H1 (cell line): ENCODE data around the gene INTS15. TPM values are rescaled to one million over a fixed set of nuclear protein-coding genes. Genes with fewer than 3 reads are reported as not detected.

ENCODE experiments used
- CTCF ChIA-PET: fragments of 300-600 bp; sonication (Branson Sonifier 250); formaldehyde crosslinking; loops from one replicate; lab custom pipeline; 2021; ENCODE audit not compliant: partially characterized antibody; lab: Charles Lee
- POLR2A ChIA-PET: fragments of 300-600 bp; sonication (Branson Sonifier 250); formaldehyde crosslinking; loops from one replicate; lab custom pipeline; 2021; ENCODE audit warnings: inconsistent platforms; ENCODE audit not compliant: partially characterized antibody; lab: Charles Lee
- DNase-seq, 2 experiments: peaks; one replicate each; pipeline versions ENCODE4 v3.0.0 to v3.0.0-alpha.2; 2010 to 2022; ENCODE audit warnings: low spot score in 2 of 2, low read depth in 1 of 2, mixed read lengths in 1 of 2
- FAIRE-seq: peaks from 2 replicates; lab custom pipeline; 2011; peaks lifted over from hg19 to GRCh38; lab: Jason Lieb, UNC
- H2AFZ ChIP-seq: 2 replicates; pipeline ENCODE4 v1.8.1; 2012; ENCODE audit warnings: low read length, inconsistent platforms
- H2AK5ac ChIP-seq: 2 replicates; pipeline ENCODE4 v1.6.1; 2013; ENCODE audit warnings: low read depth, low read length
- H2BK120ac ChIP-seq: replicated peaks from 2 replicates; pipeline ENCODE3; 2013; ENCODE audit warnings: low read depth, low read length, inconsistent platforms
- H2BK12ac ChIP-seq: 2 replicates; pipeline ENCODE4 v1.6.1; 2013; ENCODE audit warnings: low read depth, low read length
- H2BK15ac ChIP-seq: 2 replicates; pipeline ENCODE4 v1.6.1; 2013; ENCODE audit warnings: low read length
- H2BK20ac ChIP-seq: 2 replicates; pipeline ENCODE4 v1.6.1; 2013; ENCODE audit warnings: low read length
- H2BK5ac ChIP-seq: 2 replicates; pipeline ENCODE4 v1.6.1; 2013; ENCODE audit warnings: low read depth, low read length
- H3K14ac ChIP-seq: 2 replicates; pipeline ENCODE4 v1.6.1; 2013; ENCODE audit warnings: inconsistent platforms; ENCODE audit not compliant: insufficient read length
- H3K18ac ChIP-seq: 2 replicates; pipeline ENCODE4 v1.6.1; 2013; ENCODE audit warnings: low read length; ENCODE audit errors: extremely low read depth
- H3K23ac ChIP-seq: 2 replicates; pipeline ENCODE4 v1.6.1; 2013; ENCODE audit warnings: inconsistent platforms; ENCODE audit not compliant: insufficient read length
- H3K23me2 ChIP-seq: 2 replicates; pipeline ENCODE4 v1.6.1; 2013; ENCODE audit warnings: low read depth, low read length
- H3K27ac ChIP-seq: 2 replicates; pipeline ENCODE4 v1.6.1; 2011; ENCODE audit warnings: low read depth, low read length, inconsistent platforms
- H3K27me3 ChIP-seq, 4 experiments: replicated peaks in 1 of 4; 1 replicate in 1 of 4; 2 replicates in 3 of 4; pipeline versions ENCODE4 v1.6.1 to v1.8.1; 2011 to 2013; ENCODE audit warnings: low read length in 3 of 4, mild to moderate bottlenecking in 3 of 4, inconsistent platforms in 2 of 4, mixed read lengths in 2 of 4, moderate library complexity in 1 of 4; ENCODE audit not compliant: control insufficient read depth in 3 of 4, insufficient read depth in 3 of 4; ENCODE audit errors: extremely low read depth in 1 of 4
- H3K36me3 ChIP-seq, 4 experiments: 2 replicates each; pipeline versions ENCODE4 v1.6.1 to v1.8.1; 2011 to 2013; ENCODE audit warnings: mild to moderate bottlenecking in 4 of 4, low read length in 3 of 4, moderate library complexity in 2 of 4, control low read depth in 1 of 4, inconsistent platforms in 1 of 4; ENCODE audit not compliant: insufficient read depth in 4 of 4, control insufficient read depth in 2 of 4
- H3K4ac ChIP-seq: replicated peaks from 2 replicates; pipeline ENCODE3; 2013; ENCODE audit warnings: low read length, low read depth, mixed read lengths, inconsistent platforms; ENCODE audit not compliant: insufficient read length
- H3K4me1 ChIP-seq, 4 experiments: replicated peaks in 1 of 4; 1 replicate in 1 of 4; 2 replicates in 3 of 4; pipeline versions ENCODE4 v1.6.1 to v1.8.1; 2011 to 2013; ENCODE audit warnings: low read length in 3 of 4, inconsistent platforms in 2 of 4, mixed read lengths in 1 of 4; ENCODE audit not compliant: insufficient read depth in 4 of 4, control insufficient read depth in 3 of 4
- H3K4me2 ChIP-seq, 2 experiments: 2 replicates each; pipeline versions ENCODE4 v1.6.1 to v1.8.1; 2011 to 2013; ENCODE audit warnings: low read depth in 2 of 2, low read length in 2 of 2, control low read depth in 1 of 2, inconsistent platforms in 1 of 2, mild to moderate bottlenecking in 1 of 2; ENCODE audit not compliant: insufficient read depth in 1 of 2
- H3K4me3 ChIP-seq, 4 experiments: fragments of 200-600, 300-600 bp in 1 of 4; sonication (generic), shearing (Covaris generic), sonication (Bioruptor Twin) in 1 of 4; 2 replicates each; pipeline versions ENCODE4 v1.5.1 to v1.8.1; 2011 to 2016; ENCODE audit warnings: low read length in 4 of 4, low read depth in 3 of 4, control low read depth in 2 of 4, inconsistent platforms in 2 of 4, mild to moderate bottlenecking in 2 of 4, mixed read lengths in 1 of 4, moderate library complexity in 1 of 4; ENCODE audit not compliant: insufficient read depth in 2 of 4; ENCODE audit errors: extremely low read depth in 1 of 4
- H3K56ac ChIP-seq: replicated peaks from 2 replicates; pipeline ENCODE3; 2013; ENCODE audit warnings: low read depth, mild to moderate bottlenecking, mixed read lengths, low read length, inconsistent platforms; ENCODE audit not compliant: insufficient read length
- H3K79me1 ChIP-seq: 2 replicates; pipeline ENCODE4 v1.6.1; 2013; ENCODE audit warnings: low read depth, low read length, control low read depth
- H3K79me2 ChIP-seq, 2 experiments: 2 replicates each; pipeline versions ENCODE4 v1.6.1 to v1.8.1; 2012 to 2013; ENCODE audit warnings: low read length in 2 of 2, mild to moderate bottlenecking in 2 of 2, inconsistent platforms in 1 of 2; ENCODE audit not compliant: insufficient read depth in 2 of 2, control insufficient read depth in 1 of 2
- H3K9ac ChIP-seq, 4 experiments: replicated peaks in 1 of 4; 1 replicate in 1 of 4; 2 replicates in 3 of 4; pipeline versions ENCODE4 v1.6.1 to v1.8.1; 2011 to 2013; ENCODE audit warnings: low read depth in 3 of 4, low read length in 3 of 4, control low read depth in 2 of 4, mild to moderate bottlenecking in 2 of 4, moderate library complexity in 2 of 4, inconsistent platforms in 1 of 4; ENCODE audit errors: extremely low read depth in 1 of 4
- H3K9me3 ChIP-seq, 2 experiments: 2 replicates each; pipeline versions ENCODE4 v1.6.1 to v1.8.1; 2012 to 2013; ENCODE audit warnings: mild to moderate bottlenecking in 2 of 2, moderate library complexity in 2 of 2, control low read depth in 1 of 2, inconsistent platforms in 1 of 2, low read depth in 1 of 2, low read length in 1 of 2, mixed read lengths in 1 of 2; ENCODE audit not compliant: insufficient read depth in 2 of 2
- H4K20me1 ChIP-seq, 2 experiments: replicated peaks in 1 of 2; 2 replicates each; pipeline versions ENCODE3 to v1.8.1; 2011 to 2013; ENCODE audit warnings: inconsistent platforms in 2 of 2, low read length in 2 of 2, mild to moderate bottlenecking in 1 of 2; ENCODE audit not compliant: insufficient read depth in 2 of 2, control insufficient read depth in 1 of 2
- H4K5ac ChIP-seq: 2 replicates; pipeline ENCODE4 v1.6.1; 2013; ENCODE audit warnings: low read length, low read depth, mixed read lengths, inconsistent platforms; ENCODE audit not compliant: insufficient read length
- H4K8ac ChIP-seq: 2 replicates; pipeline ENCODE4 v1.8.0; 2013; ENCODE audit warnings: mild to moderate bottlenecking, moderate library complexity, low read length, inconsistent platforms; ENCODE audit not compliant: insufficient read depth; ENCODE audit errors: extremely low read depth
- H4K91ac ChIP-seq: replicated peaks from 2 replicates; pipeline ENCODE3; 2013; ENCODE audit warnings: low read length, mixed read lengths, inconsistent platforms; ENCODE audit not compliant: insufficient read length
- BACH1 ChIP-seq: IDR thresholded peaks from 2 replicates; pipeline ENCODE4 v1.6.1; 2012; ENCODE audit warnings: low read length, improper control_type of control experiment
- EGR1 ChIP-seq: IDR thresholded peaks from 2 replicates; pipeline ENCODE4 v1.6.1; 2011; ENCODE audit warnings: low read depth, low read length, borderline replicate concordance
- POU5F1 ChIP-seq: IDR thresholded peaks from 2 replicates; pipeline ENCODE4 v1.6.1; 2011; ENCODE audit warnings: low read depth, mild to moderate bottlenecking, low read length, moderate library complexity
- RBBP5 ChIP-seq: IDR thresholded peaks from 2 replicates; pipeline ENCODE4 v1.7.1; 2012; ENCODE audit warnings: low read depth, mild to moderate bottlenecking, inconsistent platforms, low read length, moderate library complexity, borderline replicate concordance
- RXRA ChIP-seq: IDR thresholded peaks from 2 replicates; pipeline ENCODE4 v1.6.1; 2011; ENCODE audit warnings: low read depth, mild to moderate bottlenecking, low read length, moderate library complexity; ENCODE audit not compliant: insufficient read depth
- TAF7 ChIP-seq: optimal IDR thresholded peaks from 2 replicates; pipeline ENCODE3; 2011; ENCODE audit warnings: low read depth, mild to moderate bottlenecking, inconsistent platforms, low read length, moderate library complexity, borderline replicate concordance
- WGBS, 2 experiments: shearing (Covaris generic) in 1 of 2; methylation state at CpG; one replicate each; pipeline versions ENCODE4 v1.1.6 to v1.1.7; 2013 to 2015; ENCODE audit warnings: low lambda C conversion rate in 2 of 2, mixed read lengths in 2 of 2, inconsistent platforms in 1 of 2, low coverage in 1 of 2, missing lambda C conversion rate in 1 of 2; ENCODE audit not compliant: insufficient replicate concordance in 2 of 2, insufficient coverage in 1 of 2, insufficient read length in 1 of 2; ENCODE audit errors: extremely low coverage in 1 of 2, missing lambda C conversion rate in 1 of 2; 5-methylcytosine and 5-hydroxymethylcytosine counted together
- polyA plus RNA-seq, 7 experiments: library from polyadenylated mRNA; depleted of rRNA in 3 of 7; stranded (reverse) in 5 of 7; unstranded in 2 of 7; fragments of >200 nt in 5 of 7; fragments of 200-250 nt in 2 of 7; gene quantifications; 1 replicate in 5 of 7; 2 replicates in 1 of 7; 4 replicates in 1 of 7; pipeline versions ENCODE4 v1.2.1 to v1.2.3, GENCODE V29; 2011 to 2013; ENCODE audit warnings: missing spikeins in 2 of 7, mixed read lengths in 2 of 7
- total RNA-seq: library from RNA; stranded (reverse); fragmentation: NEBNext Ultra II Directional; extraction: Animal tissue kit (Norgen Biotek cat#: 25700); gene quantifications from 2 replicates; pipeline ENCODE4 v1.2.1, GENCODE V29; 2021

The INTS15 gene
- total and polyA plus RNA-seq, 2 of the 8 experiments (the other 6 are each of a cell fraction or from before 2014, with no cell fraction given): 23.0 to 25.7 TPM

GRCh38 chr7:6562106-6562505 is 27.7 kb upstream of the INTS15 start:
- no peaks in the 10 kb centered on the region; the same call in 1 of the 2 replicates for H3K23me2 ChIP-seq
- no peaks in the 10 kb centered on the region for H3K79me2 ChIP-seq
- no peaks in the 10 kb centered on the region for H3K79me1 ChIP-seq
- no peak overlapping the region for H3K14ac ChIP-seq
- H3K27ac ChIP-seq: no peak overlapping the region
- no peak overlapping the region for H3K18ac ChIP-seq
- H2BK5ac ChIP-seq: no peak overlapping the region
- H3K4me2 ChIP-seq: no peak overlapping the region
- no peak overlapping the region for H2BK12ac ChIP-seq
- no peak for DNase-seq
- no peak overlapping the region for H2BK20ac ChIP-seq
- H3K9me3 ChIP-seq: no peaks in the 10 kb centered on the region
- no peaks in the 10 kb centered on the region; a peak in 1 of 7 replicates for H3K27me3 ChIP-seq
- no peak for FAIRE-seq
- H2AFZ ChIP-seq: no peak overlapping the region
- no peak overlapping the region for H3K4ac ChIP-seq
- H2BK15ac ChIP-seq: no peak overlapping the region
- ChIA-PET CTCF (interaction anchor here (0.6 to 5.1 kb wide), 5 partner anchors 12 to 60 kb away, joined by 3 to 54 read pairs (median 3); no protein-coding TSS in a partner anchor), POLR2A (no interaction called here)
- H3K4me1 ChIP-seq: peaks cover 0 to 3% (median 1%) of the 10 kb centered on the region in 4 experiments; a peak in 3 of 7 replicates
- 89% methylated on average over 1 of the region's 1 CpG; no CpG with 5 or more reads in 1 of the 2 experiments for WGBS, 2 experiments
- H4K91ac ChIP-seq: no peak overlapping the region
- H3K23ac ChIP-seq: no peak overlapping the region
- H2AK5ac ChIP-seq: no peak overlapping the region
- no peak overlapping the region for H2BK120ac ChIP-seq
- no peak overlapping the region for H3K9ac ChIP-seq
- H4K20me1 ChIP-seq: no peaks in the 10 kb centered on the region
- H3K36me3 ChIP-seq: no peaks in the 10 kb centered on the region
- H4K8ac ChIP-seq: no peak overlapping the region
- H3K4me3 ChIP-seq: no peak overlapping the region
- H3K56ac ChIP-seq: no peak overlapping the region
- H4K5ac ChIP-seq: no peak overlapping the region
- TF ChIP-seq EGR1 (no peak), RBBP5 (no peak), POU5F1 (no peak), RXRA (no peak), BACH1 (no peak), TAF7 (no peak)
